Embryonic facial prominence (tissue), 1 donor: Measurements from ENCODE around the gene TADA2B.
"Not testable (repeated sequence)": the region's sequence is repeated elsewhere in the genome, so short reads cannot be mapped to it uniquely, and the experiment has no call there.

ENCODE experiments used
- DNase-seq: peaks from one replicate; pipeline ENCODE4 v3.0.0-alpha.2; 2016; ENCODE audit errors: extremely low spot score

TADA2B gene

GRCh38 chr4:7079483-7079882, 36.3 kb downstream of the TADA2B start:
- DNase-seq: not testable (repeated sequence)

DNA sequence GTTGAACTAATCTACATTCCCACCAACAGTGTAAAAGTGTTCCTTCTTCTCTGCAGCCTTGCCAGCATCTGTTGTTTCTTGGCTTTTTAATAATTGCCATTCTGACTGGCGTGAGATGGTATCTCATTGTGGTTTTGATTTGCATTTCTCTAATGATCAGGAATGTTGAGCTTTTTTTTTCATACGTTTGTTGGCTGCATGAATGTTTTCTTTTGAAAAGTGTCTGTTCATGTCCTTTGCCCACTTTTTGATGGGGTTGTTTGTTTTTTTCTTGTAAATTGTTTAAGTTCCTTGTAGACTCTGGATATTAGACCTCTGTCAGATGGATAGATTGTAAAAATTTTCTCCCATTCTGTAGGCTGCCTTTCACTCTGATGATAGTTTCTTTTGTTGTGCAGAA, 36.7 kb downstream of the TADA2B start:
- DNase-seq: not testable (repeated sequence)

DNA sequence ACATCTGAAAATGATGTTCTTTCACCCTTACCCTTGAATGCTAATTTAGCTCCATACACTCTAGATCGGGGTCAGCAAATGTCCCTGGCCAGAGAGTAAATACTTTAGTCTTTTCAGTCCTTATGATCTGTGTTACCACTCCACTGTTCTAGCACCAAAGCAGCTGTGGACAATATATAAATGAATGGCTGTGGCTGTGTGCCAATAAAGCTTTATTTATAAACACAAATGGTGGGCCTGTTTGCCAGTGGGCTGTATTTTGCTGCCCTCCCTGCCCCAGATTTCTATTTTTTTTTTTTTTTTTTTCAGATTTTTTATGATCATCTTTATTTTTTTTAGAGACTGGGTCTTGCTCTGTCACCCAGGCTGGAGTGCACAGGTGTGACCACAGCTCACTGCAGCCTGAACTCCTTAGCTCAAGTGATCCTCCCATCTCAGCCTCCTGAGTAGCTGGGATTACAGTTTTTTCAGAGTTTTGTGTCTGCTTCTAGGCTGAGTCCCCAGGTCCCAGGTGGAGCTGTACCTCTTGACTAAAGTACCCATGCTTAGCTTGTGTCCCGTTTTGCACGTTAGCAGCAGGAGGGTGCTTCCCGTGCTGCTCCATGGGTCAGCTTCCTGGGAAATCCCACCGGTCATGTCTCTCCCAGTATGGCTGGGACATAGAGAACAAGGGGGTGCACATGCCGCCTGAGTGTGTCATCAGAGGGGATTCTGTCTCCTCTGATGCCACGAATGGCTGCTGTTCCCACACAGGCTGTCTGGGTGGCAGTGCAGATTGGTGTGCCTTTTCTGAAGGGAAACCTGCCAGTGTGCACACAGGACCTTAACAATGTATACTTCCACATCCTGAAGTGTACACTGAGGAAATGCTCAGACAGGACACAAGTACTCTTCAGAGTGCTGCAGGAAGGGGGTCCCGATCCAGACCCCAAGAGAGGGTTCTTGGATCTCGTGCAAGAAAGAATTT, 40.7 kb downstream of the TADA2B start:
- no peak for DNase-seq

GRCh38 chr4:7084564-7084961, 41.4 kb downstream of the TADA2B start:
- DNase-seq: not testable (repeated sequence)

DNA sequence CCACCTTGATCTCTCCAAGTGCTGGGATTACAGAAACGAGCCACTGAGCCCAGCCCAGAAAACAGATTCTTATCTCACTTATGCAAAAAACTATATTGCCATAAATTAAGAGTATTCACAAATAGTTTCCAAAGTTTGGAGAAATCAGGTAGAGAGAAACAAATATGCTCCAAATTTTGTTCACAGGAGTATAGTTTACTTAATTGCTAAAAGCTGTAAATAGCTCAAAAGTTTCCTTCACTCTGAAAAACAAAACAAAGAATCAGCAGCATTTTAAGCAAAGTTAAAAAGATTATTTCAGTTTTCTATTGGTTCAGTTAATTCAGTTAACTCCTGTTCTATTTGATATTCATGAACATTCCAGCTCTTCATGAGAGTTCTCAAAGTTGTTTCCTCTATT, 43.2 kb downstream of the TADA2B start:
- no peak for DNase-seq

GRCh38 chr4:7087036-7087435, 43.9 kb downstream of the TADA2B start:
- DNase-seq: no peak

DNA sequence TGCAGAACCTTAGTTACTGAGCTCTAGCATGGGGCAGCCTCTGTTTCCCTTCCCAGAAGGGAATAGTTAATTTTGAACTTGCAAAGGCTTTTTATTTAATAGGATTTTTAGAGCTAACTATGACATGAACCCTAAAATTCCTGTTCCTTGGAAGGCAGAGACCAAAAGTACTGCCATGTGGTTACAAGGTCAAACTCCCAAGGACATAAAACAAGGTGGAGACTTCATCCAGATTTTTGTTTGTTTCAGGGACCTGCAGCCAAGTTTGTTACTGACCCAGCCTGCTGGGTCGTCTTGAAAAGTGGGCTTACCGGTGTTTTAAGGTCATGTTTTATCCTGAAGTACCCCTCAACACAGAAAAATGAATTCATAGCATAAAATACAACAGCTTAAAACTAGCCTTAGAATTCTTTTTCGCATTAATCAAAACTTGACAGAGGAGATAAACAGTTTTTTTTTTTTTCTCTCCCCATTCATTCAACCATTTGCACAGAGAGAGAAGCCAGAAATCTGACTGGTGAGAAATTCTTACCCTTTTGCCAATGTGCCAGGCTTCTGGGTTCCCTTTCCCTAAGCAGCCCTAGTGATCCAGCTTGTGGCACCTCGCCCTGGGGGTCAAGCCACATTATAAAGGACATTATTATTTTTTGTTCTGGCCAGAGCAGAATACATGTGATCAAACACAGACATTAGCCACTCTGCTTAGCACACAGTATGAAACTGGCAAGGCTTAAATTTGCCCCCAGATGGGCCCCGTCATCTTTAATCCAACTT, 46.2 kb downstream of the TADA2B start:
- no peak for DNase-seq

DNA sequence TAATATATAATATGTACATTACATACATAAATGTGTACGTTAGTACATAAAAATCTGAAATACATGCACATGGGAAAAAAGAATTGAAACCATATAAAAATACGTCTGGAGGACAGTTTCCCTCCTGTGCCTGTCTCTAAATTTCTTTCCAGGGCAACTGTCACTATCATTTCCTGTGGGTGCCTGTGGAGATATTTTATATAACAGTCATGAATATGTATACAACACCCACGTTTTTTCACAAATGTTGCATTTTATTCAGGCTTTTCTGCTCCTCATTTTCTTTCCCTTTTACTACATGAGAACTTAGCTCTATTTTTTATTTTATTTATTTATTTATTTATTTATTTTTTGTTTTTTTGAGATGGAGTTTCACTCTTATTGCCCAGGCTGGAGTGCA, 48.9 kb downstream of the TADA2B start:
- DNase-seq: no peak

GRCh38 chr4:7094916-7095315, 51.7 kb downstream of the TADA2B start:
- no peak for DNase-seq

DNA sequence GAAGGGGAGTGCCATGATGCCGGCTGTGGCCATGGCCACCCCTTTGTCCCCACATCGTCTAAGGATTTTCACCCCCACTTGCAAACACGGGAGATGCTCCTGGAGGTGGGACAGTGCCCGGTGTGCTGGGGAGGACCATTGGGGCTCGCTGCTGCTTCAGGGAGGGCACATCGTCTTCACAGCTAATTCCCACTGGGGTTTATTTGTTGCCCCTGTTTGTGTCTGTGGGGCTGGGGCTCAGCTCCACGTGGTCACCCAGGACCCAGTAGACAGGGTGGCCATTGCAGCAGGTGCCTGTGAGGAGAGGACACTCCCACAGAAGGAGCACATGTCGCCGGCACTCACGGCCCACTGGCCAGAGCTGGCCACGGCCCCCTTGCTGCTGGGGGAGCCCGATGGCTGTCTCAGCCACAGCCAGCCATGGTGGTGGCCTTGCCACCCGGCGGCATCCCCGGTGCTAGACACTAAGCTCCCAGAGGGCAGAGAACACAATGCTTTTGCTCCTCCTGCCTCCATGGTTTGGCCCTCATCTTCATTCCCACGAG, 52.5 kb downstream of the TADA2B start:
- no peak for DNase-seq

DNA sequence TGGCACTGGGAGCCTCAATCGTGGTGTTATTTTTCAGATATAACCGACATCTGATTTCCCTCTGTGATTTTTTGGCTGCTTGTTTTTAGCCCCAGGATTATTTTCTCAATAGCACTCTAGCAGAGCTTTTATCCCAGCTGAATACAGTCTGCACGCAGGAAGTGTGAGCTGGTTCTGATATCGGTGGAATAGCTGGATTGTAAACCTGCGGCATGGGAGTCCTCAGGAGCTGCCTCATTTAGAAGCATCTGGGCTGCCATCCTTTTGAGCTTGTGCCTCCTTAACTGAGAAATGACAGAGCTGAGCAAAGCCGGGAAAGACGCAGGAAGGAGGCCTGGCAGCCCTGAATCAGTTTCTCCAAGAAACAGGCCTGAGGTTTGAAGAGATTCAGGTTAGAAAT, 53.1 kb downstream of the TADA2B start:
- no peak for DNase-seq

- DNase-seq: peak; percentile 40
Measured at GRCh38 chr4:7101692-7102515, 58.7 kb downstream of the TADA2B start.

- not testable (repeated sequence) for DNase-seq
Measured at GRCh38 chr4:7102516-7102909, 59.3 kb downstream of the TADA2B start.

DNA sequence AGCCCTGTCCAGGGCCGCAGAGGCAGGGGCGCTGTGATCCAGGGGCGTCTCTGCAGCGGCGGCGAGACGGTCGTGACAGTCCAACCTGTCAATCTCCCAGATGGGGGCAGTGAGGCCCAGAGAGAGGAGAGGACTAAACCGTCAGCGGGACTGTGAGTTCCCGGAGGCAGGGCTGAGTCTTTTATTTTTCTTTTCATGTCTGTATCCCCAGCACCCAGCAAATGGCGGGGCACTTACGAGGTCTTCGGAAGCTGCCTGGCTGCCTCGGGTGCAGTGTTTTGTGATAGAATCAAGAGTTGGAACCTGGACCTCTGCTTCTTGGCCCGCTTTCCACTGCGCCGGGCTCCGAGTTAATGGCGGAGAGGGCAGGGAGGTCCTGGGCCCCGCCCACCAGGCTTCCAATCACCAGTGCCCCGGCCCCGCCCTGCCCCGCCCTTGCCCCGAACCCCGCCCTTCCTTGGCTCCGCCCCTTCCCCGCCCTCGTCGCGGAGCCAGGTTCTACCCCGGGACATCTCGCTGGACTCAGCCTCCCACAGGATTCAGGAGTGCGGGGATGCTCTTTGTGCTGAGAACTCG, 59.9 kb downstream of the TADA2B start:
- no peak for DNase-seq

DNA sequence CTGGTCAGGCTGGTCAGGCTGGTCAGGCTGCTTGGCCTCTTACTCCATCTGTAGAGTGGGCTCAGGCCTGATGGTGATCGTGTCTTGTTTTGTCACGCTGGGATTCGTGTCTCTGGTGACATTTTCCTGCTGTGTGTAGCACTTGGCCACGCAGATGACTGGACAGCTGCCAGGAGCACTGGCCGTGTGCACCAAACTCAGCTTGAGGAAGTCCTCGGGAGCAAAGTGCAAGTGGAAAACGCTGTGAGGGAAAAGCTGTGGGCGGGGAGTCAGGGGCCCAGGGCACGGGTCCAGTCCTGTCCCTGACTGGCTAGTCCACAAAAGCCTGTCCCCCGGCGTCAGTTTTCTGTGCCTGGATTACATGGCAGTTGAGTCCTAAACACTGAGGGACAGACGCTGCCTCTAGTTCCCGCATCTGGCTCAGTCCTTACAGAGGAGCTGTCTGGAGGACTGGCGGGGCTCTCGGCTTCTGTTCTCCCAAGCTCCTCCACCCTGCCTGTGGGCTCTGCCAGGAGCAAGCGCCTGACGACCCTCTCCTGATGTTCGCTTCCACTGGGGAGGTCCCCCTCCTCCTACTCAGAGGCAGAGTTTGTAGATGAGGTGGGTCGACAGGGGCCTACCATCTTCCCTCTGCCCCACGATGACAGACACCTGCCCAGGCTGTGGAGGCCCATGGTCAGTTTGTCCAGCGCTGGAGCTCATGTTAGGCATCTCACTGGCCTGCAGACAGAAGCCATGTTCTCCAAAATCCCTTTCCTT, 60.6 kb downstream of the TADA2B start:
- no peak for DNase-seq

DNA sequence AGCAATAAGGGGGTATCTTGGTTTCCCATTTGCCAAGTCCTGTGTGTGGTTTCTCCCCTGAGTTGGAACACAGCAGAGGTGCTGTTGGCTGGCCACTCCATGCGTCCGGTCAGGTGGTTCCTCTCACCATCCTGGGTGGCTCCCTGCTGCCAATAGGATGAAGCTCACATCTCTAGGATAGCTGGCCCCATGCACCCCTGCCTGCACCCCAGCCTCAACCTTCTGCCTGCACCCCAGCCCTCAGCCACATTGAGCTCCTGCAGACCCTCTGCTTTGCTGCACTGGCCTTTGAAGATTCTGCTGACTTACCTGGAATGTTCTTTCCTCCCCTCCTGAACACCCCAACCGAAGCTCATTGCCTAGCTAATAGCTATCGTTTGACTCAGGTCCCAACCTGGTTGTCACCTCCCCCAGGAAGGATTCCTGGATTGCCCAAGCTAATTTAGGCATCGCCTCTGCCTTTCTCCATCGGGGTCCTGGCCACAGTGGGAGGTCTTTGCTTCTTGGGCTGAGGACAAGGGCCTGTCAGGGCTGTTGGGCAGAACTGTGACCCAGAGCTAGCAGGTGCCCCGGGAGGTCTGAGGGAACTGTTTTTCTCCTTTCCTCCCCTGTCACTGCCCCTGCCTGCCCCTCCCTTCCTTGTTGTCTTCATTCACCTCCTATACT, 61.3 kb downstream of the TADA2B start:
- no peak for DNase-seq

DNA sequence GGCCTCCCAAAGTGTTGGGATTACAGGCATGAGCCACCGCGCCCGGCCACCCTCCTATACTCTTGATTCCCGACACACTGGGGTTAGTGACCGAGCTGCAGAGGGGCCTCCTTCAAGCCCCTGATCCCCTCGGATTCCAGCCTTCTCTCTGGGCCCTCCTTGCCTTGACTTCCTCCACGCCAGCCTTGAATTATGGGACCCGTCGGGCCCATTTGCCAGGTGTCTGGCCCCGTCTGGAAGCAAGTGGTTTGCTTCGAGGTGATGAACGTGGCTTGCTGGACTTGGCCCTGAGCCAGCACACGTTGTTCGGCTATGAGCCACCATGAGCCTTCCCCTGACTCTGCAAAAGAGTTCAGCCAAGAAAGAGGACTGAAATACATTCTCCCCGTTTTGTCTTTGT, 62.1 kb downstream of the TADA2B start:
- no peak for DNase-seq

GRCh38 chr4:7107166-7107905, 64.2 kb downstream of the TADA2B start:
- DNase-seq: no peak
